Ovary (tissue), 9 donors: Measurements from ENCODE around the gene ALCAM. TPM values are rescaled to one million over a fixed set of nuclear protein-coding genes. Genes with fewer than 3 reads are reported as not detected.

Source experiments
- DNase-seq, 5 donors: peaks; one replicate each; pipeline ENCODE4 v3.0.0-alpha.2; 2019 to 2020
- H3K27ac ChIP-seq, 2 donors: fragments of 200-600 bp; one replicate each; pipeline versions ENCODE4 v1.5.1 to v1.8.0; 2019 to 2022
- H3K27me3 ChIP-seq: fragments of 200-600 bp; one replicate; pipeline ENCODE4 v1.8.0; 2022
- H3K36me3 ChIP-seq: fragments of 200-600 bp; sonication (generic); one replicate; pipeline ENCODE4 v1.5.1; 2019
- H3K4me1 ChIP-seq: one replicate; pipeline ENCODE4 v1.8.1; 2013; ENCODE audit warnings: mild to moderate bottlenecking, moderate library complexity; ENCODE audit not compliant: insufficient read depth
- H3K4me3 ChIP-seq: fragments of 200-600 bp; sonication (generic); one replicate; pipeline ENCODE4 v1.5.1; 2017
- H3K9me3 ChIP-seq, 2 donors: fragments of 200-600 bp in 1 of 2; sonication (generic) in 1 of 2; one replicate each; pipeline versions ENCODE4 v1.5.1 to v1.8.1; 2013 to 2019; ENCODE audit warnings: mild to moderate bottlenecking in 1 of 2, moderate library complexity in 1 of 2
- CTCF ChIP-seq, 3 donors: fragments of 450-650 bp in 2 of 3; fragments of 200-600 bp in 1 of 3; IDR thresholded peaks; one replicate each; pipeline versions ENCODE4 v1.5.1 to v1.8.0; 2016 to 2022; ENCODE audit warnings: antibody characterized with exemption in 3 of 3, mild to moderate bottlenecking in 1 of 3
- EP300 ChIP-seq: sonication (generic); formaldehyde crosslinking; IDR thresholded peaks from one replicate; pipeline ENCODE4 v1.6.1; 2017; ENCODE audit warnings: antibody characterized with exemption
- POLR2A ChIP-seq: fragments of 450-650 bp; IDR thresholded peaks from one replicate; pipeline ENCODE4 v1.6.1; 2017; ENCODE audit warnings: antibody characterized with exemption, mild to moderate bottlenecking, moderate library complexity
- WGBS, 3 donors: extraction: QIAGEN DNeasy Blood & Tissue Kit in 1 of 3; methylation state at CpG; one replicate each; pipeline versions ENCODE4 v1.1.5 to v1.1.7; 2013 to 2017; 5-methylcytosine and 5-hydroxymethylcytosine counted together
- intact Hi-C, 4 donors: fragments of 100-400 bp; cut with DNase I; formaldehyde crosslinking; loops; one replicate each; pipeline versions ENCODE4 v1.11.0 to v1.15.1; 2022 to 2023
- polyA plus RNA-seq, 2 donors: library from polyadenylated mRNA; stranded (reverse); fragments of 200-250 nt in 1 of 2; fragments of 350-450 nt in 1 of 2; fragmentation: Illumina TruSeq in 1 of 2; extraction: RNeasy Lipid Tissue Mini Kit (QIAGEN cat#74804) in 1 of 2; gene quantifications; one replicate each; pipeline ENCODE4 v1.2.3, GENCODE V29; 2013 to 2014
- total RNA-seq, 7 donors: library from RNA; depleted of rRNA in 2 of 7; stranded (reverse); fragments of >200 nt in 2 of 7; fragmentation: NEBNext Ultra II Directional in 3 of 7; extraction: Animal tissue kit (Norgen Biotek cat#: 25700) in 3 of 7; gene quantifications; one replicate each; pipeline versions ENCODE4 v1.1.0 to v1.2.4, GENCODE V29; 2016 to 2023
- donor health status: DM: no; HTN: no; CAD: no; lungs with moderate emphysema.
- donor health status: DM: no; HTN: no; CAD: no.
- donor health status: Bipolar disorder and iron deficiency.
- donor health status: DM: yes; HTN: yes; CAD: no.
- donor health status: DM: no; HTN: no; CAD: no.
- donor health status: DM: yes; HTN: yes; CAD: no.

Gene ALCAM
- total and polyA plus RNA-seq, 9 donors = 25.0 to 279 (median 52.1) TPM

GRCh38 chr3:105409364-105409763 is 42.7 kb downstream of the ALCAM start:
- H3K4me3 ChIP-seq = no peak overlapping the region
- H3K9me3 ChIP-seq = no peaks in the 10 kb centered on the region
- H3K27ac ChIP-seq = no peak overlapping the region
- H3K27me3 ChIP-seq = no peaks in the 10 kb centered on the region
- TF ChIP-seq POLR2A (no peak), CTCF (IDR thresholded peaks at IDR 0.05) (no peak), EP300 (no peak)
- intact Hi-C loops = no loop called here
- H3K36me3 ChIP-seq = no peaks in the 10 kb centered on the region
- H3K4me1 ChIP-seq = no peaks in the 10 kb centered on the region
- no peak for DNase-seq
- WGBS, 3 donors = 95 to 96% (median 96%) methylated on average over 2 of the region's 2 CpGs

- WGBS, 3 donors = 96 to 99% (median 97%) methylated on average over 1 of the region's 1 CpG
- no peaks in the 10 kb centered on the region for H3K27me3 ChIP-seq
- DNase-seq = no peak
- no peaks in the 10 kb centered on the region for H3K36me3 ChIP-seq
- intact Hi-C loops = no loop called here
- no peak overlapping the region for H3K4me3 ChIP-seq
- TF ChIP-seq EP300 = no peak
- no peak for TF ChIP-seq POLR2A
- TF ChIP-seq CTCF (IDR thresholded peaks at IDR 0.05) = no peak
- H3K4me1 ChIP-seq = no peaks in the 10 kb centered on the region
- H3K9me3 ChIP-seq = no peaks in the 10 kb centered on the region
- no peak overlapping the region for H3K27ac ChIP-seq
Observed at GRCh38 chr3:105413343-105413887, 46.7 kb downstream of the ALCAM start.

- WGBS, 3 donors = 28 to 59% (median 48%) methylated on average over 4 of the region's 4 CpGs
- Histone ChIP-seq H3K36me3 (no peaks in the 10 kb centered on the region), H3K27me3 (no peaks in the 10 kb centered on the region), H3K9me3 (no peaks in the 10 kb centered on the region), H3K4me1 (no peaks in the 10 kb centered on the region), H3K4me3 (no peak overlapping the region), H3K27ac (no peak overlapping the region)
- intact Hi-C loops = no loop called here
- TF ChIP-seq POLR2A (no peak), CTCF (IDR thresholded peaks at IDR 0.05) (no peak), EP300 (no peak)
- no peak for DNase-seq
Observed at GRCh38 chr3:105414841-105415240, 48.1 kb downstream of the ALCAM start.

- intact Hi-C loops = no loop called here
Observed at GRCh38 chr3:105415951-105416350, 49.2 kb downstream of the ALCAM start.

More at GRCh38 chr3:105415951-105416350, 49.2 kb downstream of the ALCAM start:
- TF ChIP-seq CTCF (IDR thresholded peaks at IDR 0.05) (no peak), EP300 (no peak)
- no peak for DNase-seq
- Histone ChIP-seq H3K4me1 (no peaks in the 10 kb centered on the region), H3K27ac (no peak overlapping the region), H3K36me3 (no peaks in the 10 kb centered on the region), H3K27me3 (no peaks in the 10 kb centered on the region), H3K4me3 (no peak overlapping the region), H3K9me3 (no peaks in the 10 kb centered on the region)
- 95 to 100% (median 98%) methylated on average over 1 of the region's 1 CpG for WGBS, 3 donors
